ENCODE results near the gene PITX1. TPM values are rescaled to one million over a fixed set of nuclear protein-coding genes. Genes with fewer than 3 reads are reported as not detected.
A peak's percentile ranks its signal among the peaks of the same experiment; 100 is the strongest.

The PITX1 gene
- total RNA-seq, 1 donor from 2014 or later, result 23.8 TPM

DNA sequence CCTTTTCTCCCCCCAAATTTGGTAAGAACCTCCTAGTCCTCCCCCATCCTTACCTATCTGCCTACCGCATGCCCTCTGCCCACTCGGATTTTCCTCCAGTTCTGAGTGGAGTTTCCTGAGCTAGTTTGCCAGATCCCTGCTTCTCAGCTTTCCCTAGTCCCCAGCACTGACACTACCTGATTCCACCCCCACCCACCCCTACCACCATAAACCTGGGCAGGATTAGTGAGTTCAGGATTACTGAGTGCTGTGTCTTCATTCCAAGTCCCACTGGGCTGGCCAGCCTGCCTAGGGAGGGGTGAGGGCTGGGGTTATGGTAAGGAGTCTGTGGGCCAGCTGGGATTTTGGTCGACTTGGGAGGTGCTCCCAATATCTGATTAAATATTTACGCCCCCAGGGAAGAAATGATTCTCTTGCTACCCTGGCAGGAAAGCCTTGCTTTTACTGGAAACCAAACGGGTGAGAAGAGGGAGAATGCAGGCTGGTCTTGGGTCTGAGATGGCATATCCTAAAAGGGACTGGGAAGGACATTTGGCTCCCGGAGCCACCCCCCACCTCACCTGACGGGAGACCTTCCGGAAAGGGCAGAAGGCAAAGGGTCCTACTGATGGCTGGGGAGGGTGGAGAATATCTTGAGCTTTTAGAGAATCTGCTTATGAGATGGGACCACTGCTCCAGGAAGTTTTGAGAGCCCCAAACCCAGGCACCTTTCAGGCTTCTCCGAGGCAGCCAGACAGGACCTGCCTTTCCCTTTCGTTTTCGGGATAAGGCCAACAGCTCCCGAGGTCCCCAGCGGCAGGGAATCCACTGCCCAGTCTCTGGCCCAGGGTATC, 3.7 kb downstream of the PITX1 start:
- intact Hi-C loops (cut with DNase I), result no loop called here
- TF ChIP-seq CTCF (IDR thresholded peaks at IDR 0.05), result no peak
- H3K4me3 ChIP-seq, result peak overlapping the region; percentile 38 to 39
- no peaks in the 10 kb centered on the region for H3K9me3 ChIP-seq
- H3K4me1 ChIP-seq, result peaks cover 16 to 18% of the 10 kb centered on the region in 2 donors
- DNase-seq (ENCODE audit: low spot score in 2 of 2), result no peak
- H3K36me3 ChIP-seq, result no peaks in the 10 kb centered on the region
- no peak overlapping the region for H3K27ac ChIP-seq
- H3K27me3 ChIP-seq, result peaks cover 23% of the 10 kb centered on the region

DNA sequence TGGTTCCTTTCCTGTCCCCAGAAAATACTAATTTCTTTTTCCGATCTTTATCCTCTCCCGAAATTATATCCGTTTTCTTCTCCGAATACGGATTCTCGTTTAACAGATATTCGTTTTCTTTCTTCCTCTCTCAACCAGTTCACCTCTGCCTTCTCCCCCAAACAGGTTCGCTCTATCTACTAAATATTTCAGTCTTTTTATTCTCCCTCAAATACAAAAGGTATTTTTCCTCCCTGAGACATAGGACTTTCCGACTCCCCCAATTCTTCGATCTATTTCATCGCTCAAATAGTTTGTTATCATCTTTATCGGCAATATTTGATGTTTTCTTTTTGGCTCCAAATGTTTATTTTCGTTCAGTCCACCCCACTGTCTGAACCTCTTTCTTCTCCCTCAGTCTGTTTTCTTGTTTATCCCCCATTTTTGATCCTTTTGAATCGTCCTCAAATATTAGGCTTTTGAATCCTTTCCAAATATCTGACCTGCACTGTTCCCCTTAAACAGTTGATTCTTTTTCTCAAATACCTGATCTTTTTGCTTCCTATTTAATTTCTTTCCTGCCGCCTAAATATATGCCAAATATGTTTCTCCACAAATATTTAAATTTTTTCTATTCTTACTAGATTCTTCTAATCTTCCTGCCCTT, 4.4 kb downstream of the PITX1 start:
- H3K36me3 ChIP-seq, result no peaks in the 10 kb centered on the region
- peaks cover 16 to 18% of the 10 kb centered on the region in 2 donors for H3K4me1 ChIP-seq
- no peaks in the 10 kb centered on the region for H3K9me3 ChIP-seq
- peaks cover 23% of the 10 kb centered on the region for H3K27me3 ChIP-seq
- H3K27ac ChIP-seq, result no peak overlapping the region
- TF ChIP-seq CTCF (IDR thresholded peaks at IDR 0.05), result no peak
- H3K4me3 ChIP-seq, result no peak overlapping the region
- intact Hi-C loops (cut with DNase I), result no loop called here
- no peak for DNase-seq (ENCODE audit: low spot score in 2 of 2)

GRCh38 chr5:135028791-135029476, 5.1 kb downstream of the PITX1 start:
- H3K27me3 ChIP-seq, result peaks cover 23% of the 10 kb centered on the region
- H3K36me3 ChIP-seq, result no peaks in the 10 kb centered on the region
- no peak for DNase-seq (ENCODE audit: low spot score in 2 of 2)
- H3K27ac ChIP-seq, result no peak overlapping the region
- intact Hi-C loops (cut with DNase I), result no loop called here
- no peak for TF ChIP-seq CTCF (IDR thresholded peaks at IDR 0.05)
- H3K4me3 ChIP-seq, result no peak overlapping the region
- no peaks in the 10 kb centered on the region for H3K9me3 ChIP-seq
- peaks cover 16 to 18% of the 10 kb centered on the region in 2 donors for H3K4me1 ChIP-seq

- no peak for TF ChIP-seq CTCF (IDR thresholded peaks at IDR 0.05)
- H3K4me3 ChIP-seq, result no peak overlapping the region
- no peak for DNase-seq (ENCODE audit: low spot score in 2 of 2)
- H3K9me3 ChIP-seq, result no peaks in the 10 kb centered on the region
- H3K27ac ChIP-seq, result no peak overlapping the region
- H3K4me1 ChIP-seq, result peaks cover 10 to 17% of the 10 kb centered on the region in 2 donors
- intact Hi-C loops (cut with DNase I), result no loop called here
- H3K36me3 ChIP-seq, result no peaks in the 10 kb centered on the region
- peaks cover 23% of the 10 kb centered on the region for H3K27me3 ChIP-seq
Measured at GRCh38 chr5:135027697-135028615, 6.1 kb downstream of the PITX1 start.

DNA sequence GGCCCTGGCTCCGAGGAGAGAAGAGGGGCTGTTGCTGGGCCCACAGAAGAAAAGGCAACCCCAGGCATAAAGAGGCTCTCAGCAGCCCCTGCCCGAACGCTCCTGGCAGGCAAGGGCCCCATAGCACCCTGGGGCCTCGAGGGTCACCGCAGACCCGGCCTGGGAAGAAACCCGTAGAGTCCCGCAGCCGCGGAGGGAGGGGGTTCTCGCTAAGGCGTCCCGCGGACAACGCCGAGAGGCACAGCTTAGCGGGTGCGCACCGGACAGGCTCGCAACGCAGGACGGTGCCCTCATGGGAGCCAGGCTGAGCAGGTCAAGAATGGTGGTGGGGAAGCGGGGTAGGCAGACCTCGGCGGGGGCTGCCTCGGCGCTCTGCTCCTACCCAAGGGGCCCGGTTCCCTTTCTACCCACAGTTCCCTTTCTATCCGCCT, 6.7 kb downstream of the PITX1 start:
- no peak for DNase-seq (ENCODE audit: low spot score in 2 of 2)
- Histone ChIP-seq H3K27me3 (peaks cover 23% of the 10 kb centered on the region), H3K4me3 (no peak overlapping the region), H3K36me3 (no peaks in the 10 kb centered on the region), H3K9me3 (no peaks in the 10 kb centered on the region), H3K27ac (no peak overlapping the region), H3K4me1 (peaks cover 7 to 12% of the 10 kb centered on the region in 2 donors)
- TF ChIP-seq CTCF (IDR thresholded peaks at IDR 0.05), result no peak
- intact Hi-C loops (cut with DNase I), result no loop called here

All from ascending aorta (tissue), 2 donors.